Bronchial epithelial cell (primary cell): ENCODE results near the gene RIMS4. TPM values are rescaled to one million over a fixed set of nuclear protein-coding genes. Genes with fewer than 3 reads are reported as not detected.
A peak's percentile ranks its signal among the peaks of the same experiment; 100 is the strongest.

Source experiments
- DNase-seq: peaks from one replicate; pipeline ENCODE4 v3.0.0-alpha.2; 2010; ENCODE audit warnings: low read depth
- FAIRE-seq: peaks from 2 replicates; lab custom pipeline; 2011; peaks lifted over from hg19 to GRCh38; lab: Jason Lieb, UNC
- H3K27me3 ChIP-seq: 2 replicates; pipeline ENCODE4 v1.5.1; 2011; ENCODE audit warnings: low read length; ENCODE audit not compliant: control insufficient read depth, insufficient read depth
- H3K36me3 ChIP-seq: 2 replicates; pipeline ENCODE4 v1.5.1; 2011; ENCODE audit warnings: low read length; ENCODE audit not compliant: control insufficient read depth, insufficient read depth
- H3K4me3 ChIP-seq: 2 replicates; pipeline ENCODE4 v1.5.1; 2011; ENCODE audit warnings: mild to moderate bottlenecking, low read depth, low read length, control low read depth
- total RNA-seq: library from RNA; depleted of rRNA; stranded (reverse); fragments of >200 nt; gene quantifications from 2 replicates; pipeline ENCODE4 v1.2.1, GENCODE V29; 2014
- TF ChIP-seq, protein P1 (sequence below): IDR thresholded peaks from 2 replicates; pipeline ENCODE4 v1.5.1; 2011; ENCODE audit warnings: mild to moderate bottlenecking, moderate library complexity, low read length, control low read depth, inconsistent platforms; ENCODE audit not compliant: insufficient read depth, severe bottlenecking

RIMS4 gene
- total RNA-seq, 1 donor from 2014 or later: not detected

DNA sequence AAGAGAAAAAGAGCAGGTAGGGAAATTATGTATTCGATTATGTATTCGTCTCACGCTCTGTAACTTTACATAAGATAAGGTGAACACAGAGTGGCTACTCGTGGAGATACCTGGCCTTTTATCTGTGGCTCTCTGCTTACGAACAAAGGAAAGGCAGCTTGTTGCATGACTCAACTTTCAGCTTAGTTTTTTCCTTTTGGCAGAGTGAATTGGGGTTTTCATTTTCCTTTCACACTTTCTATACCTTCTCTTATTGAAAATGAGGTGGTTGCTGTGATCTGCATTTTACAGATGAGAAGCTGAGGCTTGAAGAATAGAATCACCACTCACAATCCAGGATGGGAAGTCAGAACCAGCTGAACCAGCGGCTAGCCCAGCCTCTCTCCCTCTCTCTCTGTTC lies 78.0 kb downstream of the RIMS4 start:
- FAIRE-seq (no peak), DNase-seq (peak; percentile 58)
- TF ChIP-seq, protein P1, sequence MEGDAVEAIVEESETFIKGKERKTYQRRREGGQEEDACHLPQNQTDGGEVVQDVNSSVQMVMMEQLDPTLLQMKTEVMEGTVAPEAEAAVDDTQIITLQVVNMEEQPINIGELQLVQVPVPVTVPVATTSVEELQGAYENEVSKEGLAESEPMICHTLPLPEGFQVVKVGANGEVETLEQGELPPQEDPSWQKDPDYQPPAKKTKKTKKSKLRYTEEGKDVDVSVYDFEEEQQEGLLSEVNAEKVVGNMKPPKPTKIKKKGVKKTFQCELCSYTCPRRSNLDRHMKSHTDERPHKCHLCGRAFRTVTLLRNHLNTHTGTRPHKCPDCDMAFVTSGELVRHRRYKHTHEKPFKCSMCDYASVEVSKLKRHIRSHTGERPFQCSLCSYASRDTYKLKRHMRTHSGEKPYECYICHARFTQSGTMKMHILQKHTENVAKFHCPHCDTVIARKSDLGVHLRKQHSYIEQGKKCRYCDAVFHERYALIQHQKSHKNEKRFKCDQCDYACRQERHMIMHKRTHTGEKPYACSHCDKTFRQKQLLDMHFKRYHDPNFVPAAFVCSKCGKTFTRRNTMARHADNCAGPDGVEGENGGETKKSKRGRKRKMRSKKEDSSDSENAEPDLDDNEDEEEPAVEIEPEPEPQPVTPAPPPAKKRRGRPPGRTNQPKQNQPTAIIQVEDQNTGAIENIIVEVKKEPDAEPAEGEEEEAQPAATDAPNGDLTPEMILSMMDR: no peak
- no peaks in the 10 kb centered on the region for H3K36me3 ChIP-seq
- no peak overlapping the region for H3K4me3 ChIP-seq
- no peaks in the 10 kb centered on the region for H3K27me3 ChIP-seq

DNA sequence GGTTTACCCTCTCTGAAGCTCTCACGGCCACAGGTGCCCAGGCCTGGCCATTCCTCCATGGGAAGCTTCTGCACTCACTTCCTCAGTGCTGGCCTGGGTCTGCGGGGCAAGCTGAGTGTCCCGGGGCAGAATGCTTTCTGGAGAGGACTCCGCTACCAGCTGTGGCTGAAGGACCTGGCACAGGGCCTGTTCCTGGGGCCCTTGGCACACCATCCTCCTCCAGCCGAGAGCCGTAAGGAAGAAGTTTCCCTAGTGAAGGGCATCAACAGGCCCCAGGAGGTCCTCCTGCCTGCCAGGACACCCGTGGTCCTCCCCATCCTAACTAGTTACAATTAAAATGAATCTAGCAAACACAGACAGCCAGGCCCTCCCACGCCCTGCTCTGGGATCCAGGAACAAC lies 78.7 kb downstream of the RIMS4 start:
- TF ChIP-seq, protein P1: no peak
- no peak for FAIRE-seq

DNA sequence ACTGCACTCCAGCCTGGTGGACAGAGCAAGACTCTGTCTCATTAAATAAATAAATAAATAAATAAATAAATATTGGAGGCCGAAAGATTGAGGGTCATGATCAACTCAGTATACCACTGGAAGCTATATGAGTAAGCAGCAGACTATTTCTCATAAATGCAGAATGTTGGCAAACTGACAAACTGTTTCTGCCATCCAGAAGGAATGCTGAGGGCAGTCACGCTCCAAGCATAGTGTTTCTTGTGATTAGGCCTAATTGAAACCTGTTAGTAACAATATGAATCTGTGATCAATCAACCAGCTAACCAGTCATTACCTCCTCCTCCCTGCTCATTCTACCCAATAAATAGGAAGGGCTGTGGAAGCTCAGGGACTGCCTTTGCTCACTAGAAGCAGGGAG lies 79.9 kb downstream of the RIMS4 start:
- FAIRE-seq: no peak
- H3K4me3 ChIP-seq: no peak overlapping the region
- DNase-seq: peak; percentile 94
- TF ChIP-seq, protein P1: no peak
- no peaks in the 10 kb centered on the region for H3K36me3 ChIP-seq
- H3K27me3 ChIP-seq: no peaks in the 10 kb centered on the region

More for the DNA sequence above, 78.7 kb downstream of the RIMS4 start:
- no peak for DNase-seq
- no peak overlapping the region for H3K4me3 ChIP-seq
- no peaks in the 10 kb centered on the region for H3K36me3 ChIP-seq
- H3K27me3 ChIP-seq: no peaks in the 10 kb centered on the region

DNA sequence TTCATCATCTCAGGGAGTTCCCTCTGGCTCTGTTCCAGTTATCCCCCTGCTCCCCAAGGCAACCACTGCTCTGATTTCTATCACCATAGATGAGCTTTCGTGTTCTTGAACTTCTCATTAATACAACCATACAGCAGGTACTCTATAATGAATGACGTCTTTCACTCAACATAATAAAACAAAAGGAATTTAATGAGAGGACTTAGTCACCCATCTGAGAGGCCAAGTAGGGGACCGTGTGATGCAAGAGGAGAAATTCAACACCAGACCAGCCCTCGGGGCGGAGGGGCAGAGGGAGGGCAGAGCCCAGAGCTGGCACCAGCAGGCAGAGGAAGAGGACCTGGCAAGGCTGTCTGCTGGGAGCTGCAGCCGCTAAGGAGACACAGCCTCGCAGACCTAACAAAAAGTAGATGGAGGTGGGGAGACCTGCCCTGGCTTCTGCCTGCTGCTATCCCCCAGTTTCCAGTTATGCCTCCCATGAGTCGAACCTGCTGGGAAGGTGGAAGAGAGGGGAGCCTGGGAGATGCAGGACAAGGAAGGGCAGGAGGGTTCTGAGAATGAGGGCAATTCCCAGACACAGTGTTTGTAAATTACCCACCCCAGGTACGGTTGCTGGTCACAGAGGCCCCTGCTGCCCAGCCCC lies 81.4 kb downstream of the RIMS4 start:
- Histone ChIP-seq H3K4me3 (no peak overlapping the region), H3K27me3 (no peaks in the 10 kb centered on the region), H3K36me3 (no peaks in the 10 kb centered on the region)
- peak; percentile 90 for DNase-seq
- TF ChIP-seq, protein P1: no peak
- no peak for FAIRE-seq

DNA sequence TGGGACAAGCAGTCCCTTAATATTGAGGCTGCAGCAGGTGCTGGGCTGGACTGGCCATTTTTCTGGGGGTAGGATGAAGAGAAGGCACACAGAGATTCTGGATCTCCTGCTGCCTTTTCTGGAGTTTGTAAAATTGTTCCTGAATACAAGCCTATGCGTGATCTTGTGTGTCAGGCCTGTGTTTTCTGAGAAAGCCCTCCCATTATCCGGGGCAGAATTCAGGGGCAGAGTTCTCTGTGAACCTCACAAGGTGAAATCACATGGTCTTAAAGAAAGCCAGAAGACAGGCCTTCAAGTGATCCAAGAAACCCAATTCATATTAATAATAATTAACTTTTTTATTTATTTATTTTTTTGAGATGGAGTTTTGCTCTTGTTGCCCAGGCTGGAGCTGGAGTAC lies 82.7 kb downstream of the RIMS4 start:
- H3K36me3 ChIP-seq: no peaks in the 10 kb centered on the region
- FAIRE-seq (no peak), DNase-seq (no peak)
- TF ChIP-seq, protein P1: no peak
- no peak overlapping the region for H3K4me3 ChIP-seq
- H3K27me3 ChIP-seq: no peaks in the 10 kb centered on the region

DNA sequence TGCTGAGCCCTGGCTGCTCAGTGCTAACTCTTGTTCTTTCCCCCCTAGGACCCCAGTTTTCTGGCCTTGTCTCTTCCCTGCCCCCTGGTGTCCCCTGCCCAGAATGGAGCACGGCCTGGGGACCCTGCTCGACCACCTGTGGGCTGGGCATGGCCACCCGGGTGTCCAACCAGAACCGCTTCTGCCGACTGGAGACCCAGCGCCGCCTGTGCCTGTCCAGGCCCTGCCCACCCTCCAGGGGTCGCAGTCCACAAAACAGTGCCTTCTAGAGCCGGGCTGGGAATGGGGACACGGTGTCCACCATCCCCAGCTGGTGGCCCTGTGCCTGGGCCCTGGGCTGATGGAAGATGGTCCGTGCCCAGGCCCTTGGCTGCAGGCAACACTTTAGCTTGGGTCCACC lies 83.3 kb downstream of the RIMS4 start:
- DNase-seq (no peak), FAIRE-seq (no peak)
- Histone ChIP-seq H3K27me3 (no peaks in the 10 kb centered on the region), H3K36me3 (no peaks in the 10 kb centered on the region), H3K4me3 (no peak overlapping the region)
- TF ChIP-seq, protein P1: no peak
